Measurements from ENCODE around the gene CUTA. TPM values are rescaled to one million over a fixed set of nuclear protein-coding genes. Genes with fewer than 3 reads are reported as not detected.

CUTA gene
- total and polyA plus RNA-seq, 8 donors = 12.8 to 233 (median 133) TPM

DNA sequence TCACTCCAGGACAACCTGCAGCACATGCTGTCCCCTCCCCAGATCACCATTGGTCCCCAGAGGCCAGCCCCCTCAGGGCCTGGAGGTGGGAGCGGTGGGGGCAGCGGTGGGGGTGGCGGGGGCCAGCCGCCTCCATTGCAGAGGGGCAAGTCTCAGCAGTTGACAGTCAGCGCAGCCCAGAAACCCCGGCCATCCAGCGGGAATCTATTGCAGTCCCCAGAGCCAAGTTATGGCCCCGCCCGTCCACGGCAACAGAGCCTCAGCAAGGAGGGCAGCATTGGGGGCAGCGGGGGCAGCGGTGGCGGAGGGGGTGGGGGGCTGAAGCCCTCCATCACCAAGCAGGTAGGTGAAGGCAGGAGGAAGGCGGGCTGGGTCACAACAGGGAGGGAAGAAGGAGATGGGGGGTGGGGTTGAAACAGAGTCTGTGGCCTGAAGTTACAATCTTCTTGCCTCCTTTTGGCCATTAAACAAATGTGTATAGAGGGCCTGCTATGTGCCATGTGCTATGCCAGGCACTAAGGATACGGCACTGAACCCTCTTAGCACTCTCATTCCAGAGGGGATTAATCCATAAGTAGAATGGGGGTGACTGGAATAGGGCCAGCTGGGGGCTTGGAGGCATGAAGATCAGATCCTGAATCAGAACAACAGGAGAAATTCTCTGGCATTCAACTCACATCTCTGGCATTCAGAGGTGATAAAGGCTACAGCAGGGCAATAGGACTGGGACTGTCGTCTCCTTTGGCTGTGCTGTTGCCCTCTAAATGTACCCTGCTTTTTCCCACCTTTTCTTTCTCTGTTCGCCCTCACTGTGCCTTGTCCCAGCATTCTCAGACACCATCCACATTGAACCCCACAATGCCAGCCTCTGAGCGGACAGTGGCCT lies 26.0 kb upstream of the CUTA start:
- Histone ChIP-seq H3K4me1 (no peaks in the 10 kb centered on the region), H3K27me3 (no peaks in the 10 kb centered on the region), H3K36me3 (peaks cover 13 to 92% (median 80%) of the 10 kb centered on the region in 4 donors), H3K27ac (no peak overlapping the region), H3K4me3 (no peak overlapping the region), H3K9me3 (no peaks in the 10 kb centered on the region)
- 86 to 95% (median 91%) methylated on average over 14 to 18 of the region's 18 CpGs for WGBS, 5 donors
- DNase-seq = no peak
- TF ChIP-seq, protein P1, sequence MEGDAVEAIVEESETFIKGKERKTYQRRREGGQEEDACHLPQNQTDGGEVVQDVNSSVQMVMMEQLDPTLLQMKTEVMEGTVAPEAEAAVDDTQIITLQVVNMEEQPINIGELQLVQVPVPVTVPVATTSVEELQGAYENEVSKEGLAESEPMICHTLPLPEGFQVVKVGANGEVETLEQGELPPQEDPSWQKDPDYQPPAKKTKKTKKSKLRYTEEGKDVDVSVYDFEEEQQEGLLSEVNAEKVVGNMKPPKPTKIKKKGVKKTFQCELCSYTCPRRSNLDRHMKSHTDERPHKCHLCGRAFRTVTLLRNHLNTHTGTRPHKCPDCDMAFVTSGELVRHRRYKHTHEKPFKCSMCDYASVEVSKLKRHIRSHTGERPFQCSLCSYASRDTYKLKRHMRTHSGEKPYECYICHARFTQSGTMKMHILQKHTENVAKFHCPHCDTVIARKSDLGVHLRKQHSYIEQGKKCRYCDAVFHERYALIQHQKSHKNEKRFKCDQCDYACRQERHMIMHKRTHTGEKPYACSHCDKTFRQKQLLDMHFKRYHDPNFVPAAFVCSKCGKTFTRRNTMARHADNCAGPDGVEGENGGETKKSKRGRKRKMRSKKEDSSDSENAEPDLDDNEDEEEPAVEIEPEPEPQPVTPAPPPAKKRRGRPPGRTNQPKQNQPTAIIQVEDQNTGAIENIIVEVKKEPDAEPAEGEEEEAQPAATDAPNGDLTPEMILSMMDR (IDR thresholded peaks at IDR 0.05) = no peak
- intact Hi-C loops (cut with DNase I; ENCODE audit: low total_unique reads) = no loop called here

DNA sequence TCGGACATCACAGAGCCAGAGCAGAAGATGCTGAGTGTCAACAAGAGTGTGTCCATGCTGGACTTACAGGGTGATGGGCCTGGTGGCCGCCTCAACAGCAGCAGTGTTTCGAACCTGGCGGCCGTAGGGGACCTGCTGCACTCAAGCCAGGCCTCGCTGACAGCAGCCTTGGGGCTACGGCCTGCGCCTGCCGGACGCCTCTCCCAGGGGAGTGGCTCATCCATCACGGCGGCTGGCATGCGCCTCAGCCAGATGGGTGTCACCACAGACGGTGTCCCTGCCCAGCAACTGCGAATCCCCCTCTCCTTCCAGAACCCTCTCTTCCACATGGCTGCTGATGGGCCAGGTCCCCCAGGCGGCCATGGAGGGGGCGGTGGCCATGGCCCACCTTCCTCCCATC lies 25.1 kb upstream of the CUTA start:
- Histone ChIP-seq H3K9me3 (no peaks in the 10 kb centered on the region), H3K27ac (no peak overlapping the region), H3K4me1 (no peaks in the 10 kb centered on the region), H3K4me3 (no peak overlapping the region), H3K27me3 (no peaks in the 10 kb centered on the region), H3K36me3 (peaks cover 16 to 92% (median 80%) of the 10 kb centered on the region in 4 donors)
- no peak for DNase-seq
- 92 to 96% (median 94%) methylated on average over 12 to 17 of the region's 17 CpGs for WGBS, 5 donors
- TF ChIP-seq, protein P1 (IDR thresholded peaks at IDR 0.05) = no peak
- TF ChIP-seq EP300 (IDR thresholded peaks at IDR 0.05) (no peak), POLR2AphosphoS5 (IDR thresholded peaks at IDR 0.05) (no peak), POLR2A (IDR thresholded peaks at IDR 0.05) (no peak)
- intact Hi-C loops (cut with DNase I; ENCODE audit: low total_unique reads) = no loop called here

DNA sequence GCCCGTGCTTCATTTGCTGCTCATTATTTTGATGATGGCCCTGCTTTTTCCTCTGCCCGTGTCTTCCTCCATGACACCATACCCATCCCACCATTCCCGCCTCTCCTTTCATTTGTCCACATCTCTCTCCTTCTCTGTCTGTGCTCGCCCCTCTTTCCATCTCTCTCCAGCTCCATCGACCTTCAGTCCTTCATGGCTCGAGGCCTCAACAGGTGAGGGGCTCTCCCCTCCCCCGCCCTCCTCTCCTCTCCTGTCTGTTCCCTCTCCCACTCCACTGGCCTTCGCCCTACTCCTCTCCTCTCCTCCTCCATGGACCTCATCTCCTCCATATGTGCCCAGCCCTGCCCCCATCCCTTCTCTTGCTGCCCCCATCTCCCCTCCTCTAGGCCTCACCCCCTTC lies 24.4 kb upstream of the CUTA start:
- intact Hi-C loops (cut with DNase I; ENCODE audit: low total_unique reads) = no loop called here
- TF ChIP-seq POLR2AphosphoS5 (IDR thresholded peaks at IDR 0.05) (no peak), EP300 (IDR thresholded peaks at IDR 0.05) (no peak), POLR2A (IDR thresholded peaks at IDR 0.05) (no peak)
- Histone ChIP-seq H3K36me3 (peaks cover 21 to 92% (median 81%) of the 10 kb centered on the region in 4 donors), H3K4me1 (no peaks in the 10 kb centered on the region), H3K27ac (no peak overlapping the region), H3K27me3 (no peaks in the 10 kb centered on the region), H3K9me3 (no peaks in the 10 kb centered on the region), H3K4me3 (no peak overlapping the region)
- no peak for DNase-seq
- 87 to 91% (median 89%) methylated on average over 8 of the region's 8 CpGs for WGBS, 5 donors

DNA sequence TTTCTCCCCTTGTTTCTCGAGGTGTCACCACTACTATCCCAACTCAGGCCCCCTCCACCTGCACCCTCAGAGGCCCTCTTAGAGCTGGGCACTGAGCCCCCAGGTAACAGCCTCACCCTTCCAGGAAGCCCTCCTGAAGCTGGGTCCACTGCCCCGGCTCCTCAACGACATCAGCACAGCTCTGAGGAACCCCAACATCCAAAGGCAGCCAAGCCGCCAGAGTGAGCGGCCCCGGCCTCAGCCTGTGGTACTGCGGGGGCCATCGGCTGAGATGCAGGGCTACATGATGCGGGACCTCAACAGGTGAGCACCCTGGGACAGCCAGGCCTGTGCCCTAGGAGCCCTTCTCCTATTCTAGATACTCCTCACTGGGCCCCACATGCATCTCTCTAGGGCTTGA lies 23.6 kb upstream of the CUTA start:
- Histone ChIP-seq H3K4me3 (no peak overlapping the region), H3K27ac (no peak overlapping the region), H3K4me1 (no peaks in the 10 kb centered on the region), H3K9me3 (no peaks in the 10 kb centered on the region), H3K36me3 (peaks cover 21 to 92% (median 82%) of the 10 kb centered on the region in 4 donors), H3K27me3 (no peaks in the 10 kb centered on the region)
- intact Hi-C loops (cut with DNase I; ENCODE audit: low total_unique reads) = no loop called here
- DNase-seq = no peak
- WGBS, 5 donors = 93 to 97% (median 93%) methylated on average over 1 to 9 of the region's 9 CpGs
- TF ChIP-seq, protein P1 (IDR thresholded peaks at IDR 0.05) = no peak
- TF ChIP-seq EP300 (IDR thresholded peaks at IDR 0.05) = no peak
- TF ChIP-seq POLR2A (IDR thresholded peaks at IDR 0.05) = no peak
- no peak for TF ChIP-seq POLR2AphosphoS5 (IDR thresholded peaks at IDR 0.05)
